Measurements from ENCODE around the gene EEIG1. TPM values are rescaled to one million over a fixed set of nuclear protein-coding genes. Genes with fewer than 3 reads are reported as not detected.
"Not testable (repeated sequence)": the region's sequence is repeated elsewhere in the genome, so short reads cannot be mapped to it uniquely, and the experiment has no call there.

EEIG1 gene
- total RNA-seq, 1 donor: 32.4 TPM

GRCh38 chr9:128024761-128025308, 44.0 kb upstream of the EEIG1 start:
- TF ChIP-seq CTCF (IDR thresholded peaks at IDR 0.05; ENCODE audit: insufficient read depth, low read length): no peak
- no peak for DNase-seq (ENCODE audit: low read depth)
- H3K4me3 ChIP-seq (ENCODE audit: low read depth, low read length): no peak overlapping the region

- DNase-seq (ENCODE audit: low read depth); H3K4me3 ChIP-seq (ENCODE audit: low read depth, low read length): not testable (repeated sequence)
These were observed 42.9 kb upstream of the EEIG1 start for GRCh38 chr9:128023671-128024070.

GRCh38 chr9:128022886-128023285, 42.1 kb upstream of the EEIG1 start:
- no peak overlapping the region for H3K4me3 ChIP-seq (ENCODE audit: low read depth, low read length)
- peak; percentile 33 for DNase-seq (ENCODE audit: low read depth)
- no peak for TF ChIP-seq CTCF (IDR thresholded peaks at IDR 0.05; ENCODE audit: insufficient read depth, low read length)

- H3K4me3 ChIP-seq (ENCODE audit: low read depth, low read length): no peak overlapping the region
- DNase-seq (ENCODE audit: low read depth): no peak
- TF ChIP-seq CTCF (IDR thresholded peaks at IDR 0.05; ENCODE audit: insufficient read depth, low read length): no peak
These were observed 40.3 kb upstream of the EEIG1 start for GRCh38 chr9:128021098-128021497.

GRCh38 chr9:128020692-128021091, 39.9 kb upstream of the EEIG1 start:
- H3K4me3 ChIP-seq (ENCODE audit: low read depth, low read length): no peak overlapping the region
- peak; percentile 19 for TF ChIP-seq CTCF (IDR thresholded peaks at IDR 0.05; ENCODE audit: insufficient read depth, low read length)
- no peak for DNase-seq (ENCODE audit: low read depth)

- DNase-seq (ENCODE audit: low read depth): no peak
- no peak overlapping the region for H3K4me3 ChIP-seq (ENCODE audit: low read depth, low read length)
- TF ChIP-seq CTCF (IDR thresholded peaks at IDR 0.05; ENCODE audit: insufficient read depth, low read length): no peak
These were observed 34.9 kb upstream of the EEIG1 start for GRCh38 chr9:128015696-128016095.

- DNase-seq (ENCODE audit: low read depth): no peak
- no peak overlapping the region for H3K4me3 ChIP-seq (ENCODE audit: low read depth, low read length)
- no peak for TF ChIP-seq CTCF (IDR thresholded peaks at IDR 0.05; ENCODE audit: insufficient read depth, low read length)
These were observed 30.5 kb upstream of the EEIG1 start for GRCh38 chr9:128011071-128011817.

All from fibroblast of the aortic adventitia (primary cell).